Measurements from ENCODE around the gene MYO1D.
"Not testable (repeated sequence)": the region's sequence is repeated elsewhere in the genome, so short reads cannot be mapped to it uniquely, and the experiment has no call there.

Gene MYO1D

GRCh38 chr17:32854832-32855389 is 22.0 kb downstream of the MYO1D start:
- DNase-seq (ENCODE audit: low spot score), result no peak

- DNase-seq (ENCODE audit: low spot score), result no peak
Measured at GRCh38 chr17:32854207-32854606, 22.7 kb downstream of the MYO1D start.

DNA sequence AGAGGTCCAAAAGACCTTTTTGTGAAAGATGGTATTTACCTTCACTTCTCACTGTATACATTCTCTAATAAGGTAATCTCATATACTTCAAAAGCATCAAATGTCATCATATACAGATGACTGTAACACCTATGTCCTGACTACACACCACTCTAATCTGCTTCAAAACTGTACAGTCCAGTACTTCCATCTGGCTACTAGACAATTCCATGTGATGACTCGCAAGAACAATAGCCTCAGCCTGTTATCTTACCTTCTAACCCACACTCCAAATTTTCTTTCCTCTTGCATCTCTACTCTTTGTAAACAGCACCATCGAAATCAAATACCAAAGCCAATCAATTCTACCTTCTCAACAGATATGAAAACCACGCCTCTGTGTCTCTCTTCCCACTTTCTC is 24.1 kb downstream of the MYO1D start:
- no peak for DNase-seq (ENCODE audit: low spot score)

- no peak for DNase-seq (ENCODE audit: low spot score)
Measured at GRCh38 chr17:32849879-32850278, 27.0 kb downstream of the MYO1D start.

GRCh38 chr17:32847977-32848376 is 28.9 kb downstream of the MYO1D start:
- no peak for DNase-seq (ENCODE audit: low spot score)

DNA sequence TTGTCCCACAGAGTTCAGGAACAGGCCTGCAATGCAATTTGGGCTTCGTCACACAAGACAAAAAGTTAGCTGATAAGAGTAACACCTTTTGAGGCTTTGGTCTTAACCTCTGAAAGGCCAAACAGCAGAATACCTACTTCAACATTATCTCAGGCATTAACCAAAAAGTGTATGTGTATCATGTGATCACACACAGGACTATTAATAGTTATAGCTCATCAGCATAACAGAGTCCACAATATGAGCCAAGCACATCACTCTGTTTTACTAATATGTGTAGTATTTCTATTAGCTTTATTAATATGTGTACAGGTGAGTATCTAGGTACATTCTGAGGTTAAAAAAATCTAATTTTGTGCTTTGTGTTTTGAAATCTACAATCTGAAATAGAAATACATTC is 30.8 kb downstream of the MYO1D start:
- no peak for DNase-seq (ENCODE audit: low spot score)

DNA sequence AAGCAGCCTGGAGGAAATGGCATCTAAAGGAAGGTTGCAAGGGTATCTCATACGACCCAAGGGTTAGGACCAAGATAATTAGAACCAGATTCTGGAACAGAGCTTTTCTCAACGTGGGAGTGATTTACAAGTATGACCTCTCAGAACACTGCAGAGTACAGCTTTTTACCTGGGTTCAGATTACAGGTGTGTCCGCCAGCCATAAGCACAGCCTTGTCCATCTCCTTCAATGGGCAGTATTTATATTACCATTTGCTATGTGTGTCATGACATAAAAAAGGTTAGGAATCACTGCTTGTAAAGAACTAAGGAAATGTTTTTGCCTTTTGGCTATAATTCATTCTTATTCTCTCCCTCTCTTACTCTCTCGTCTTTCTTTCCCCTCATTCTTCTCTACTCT is 36.7 kb downstream of the MYO1D start:
- no peak for DNase-seq (ENCODE audit: low spot score)

- DNase-seq (ENCODE audit: low spot score), result no peak
Measured at GRCh38 chr17:32836527-32836926, 40.4 kb downstream of the MYO1D start.

GRCh38 chr17:32835291-32835761 is 41.6 kb downstream of the MYO1D start:
- no peak for DNase-seq (ENCODE audit: low spot score)

DNA sequence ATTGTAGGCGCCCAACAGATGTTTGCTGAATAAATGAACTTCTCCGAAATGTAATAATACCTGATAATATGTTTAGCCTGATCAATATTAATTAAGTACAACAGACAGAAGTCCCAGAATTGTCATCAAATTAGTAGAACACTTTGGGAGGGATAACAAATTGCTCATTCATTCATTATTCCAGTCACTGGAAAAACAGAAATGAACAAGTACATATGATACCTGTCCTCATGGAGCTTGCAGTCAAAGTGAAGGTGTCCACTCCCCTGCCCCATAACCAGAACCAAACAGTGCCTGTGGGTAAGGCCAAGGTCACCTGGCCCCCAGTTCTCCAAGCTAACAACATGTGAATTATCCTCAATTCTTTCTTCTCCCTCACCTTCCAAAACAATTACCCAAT is 42.8 kb downstream of the MYO1D start:
- no peak for DNase-seq (ENCODE audit: low spot score)

DNA sequence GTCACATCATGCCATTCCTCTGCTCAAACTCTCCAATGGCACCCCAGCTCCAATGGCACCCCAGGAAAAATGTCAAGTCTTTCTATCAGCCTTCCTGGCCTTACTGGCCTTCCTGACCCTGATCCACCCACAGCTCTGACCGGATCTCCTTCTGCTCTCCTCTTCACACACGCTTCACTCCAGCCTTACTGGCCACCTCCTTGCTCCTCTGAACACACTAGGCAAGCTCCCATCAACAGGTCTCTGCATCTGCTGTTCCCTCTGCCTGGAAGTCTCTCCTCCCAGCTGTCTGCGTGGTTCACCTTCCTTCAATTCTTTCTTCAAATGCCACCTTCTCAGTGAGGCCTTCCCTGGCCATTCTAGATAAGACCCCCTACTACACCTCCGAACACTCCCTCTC is 43.4 kb downstream of the MYO1D start:
- no peak for DNase-seq (ENCODE audit: low spot score)

DNA sequence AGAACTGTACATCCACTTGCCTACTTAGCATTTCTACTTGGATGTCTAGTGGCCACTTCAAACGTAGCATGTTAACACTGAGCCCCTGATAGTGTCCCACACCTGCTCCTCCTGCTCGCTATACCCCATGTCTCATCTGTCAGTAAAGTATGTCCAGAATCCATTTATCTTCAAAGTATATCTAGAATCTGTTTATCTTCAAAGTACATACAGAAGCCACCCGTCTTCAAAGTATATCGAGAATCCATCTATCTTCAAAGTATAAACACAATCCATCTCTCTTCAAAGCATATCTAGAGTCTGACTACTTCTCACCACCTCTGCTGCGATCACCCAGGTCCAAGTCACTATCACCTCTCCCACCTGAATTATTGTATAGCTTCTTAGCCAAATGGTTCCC is 43.8 kb downstream of the MYO1D start:
- no peak for DNase-seq (ENCODE audit: low spot score)

GRCh38 chr17:32831627-32832243 is 45.2 kb downstream of the MYO1D start:
- DNase-seq (ENCODE audit: low spot score), result no peak

DNA sequence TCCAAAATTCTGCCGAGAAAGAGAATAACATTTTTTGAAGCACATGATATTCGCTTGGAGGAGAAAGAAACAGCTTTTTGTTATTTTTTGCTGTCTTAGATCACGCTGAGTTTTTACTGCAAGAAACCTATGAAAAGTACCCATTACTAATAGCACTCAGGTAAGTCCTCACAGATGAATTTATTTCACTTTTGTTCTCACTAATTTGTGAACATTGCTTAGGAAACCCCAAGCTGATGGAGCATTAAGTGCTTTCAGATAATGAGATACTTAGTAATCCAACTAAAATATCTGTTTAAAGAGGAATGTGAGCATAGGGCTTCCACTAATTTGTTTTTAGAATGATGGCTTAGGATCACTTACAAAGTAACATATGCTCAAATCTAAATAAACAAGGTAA is 45.7 kb downstream of the MYO1D start:
- no peak for DNase-seq (ENCODE audit: low spot score)

DNA sequence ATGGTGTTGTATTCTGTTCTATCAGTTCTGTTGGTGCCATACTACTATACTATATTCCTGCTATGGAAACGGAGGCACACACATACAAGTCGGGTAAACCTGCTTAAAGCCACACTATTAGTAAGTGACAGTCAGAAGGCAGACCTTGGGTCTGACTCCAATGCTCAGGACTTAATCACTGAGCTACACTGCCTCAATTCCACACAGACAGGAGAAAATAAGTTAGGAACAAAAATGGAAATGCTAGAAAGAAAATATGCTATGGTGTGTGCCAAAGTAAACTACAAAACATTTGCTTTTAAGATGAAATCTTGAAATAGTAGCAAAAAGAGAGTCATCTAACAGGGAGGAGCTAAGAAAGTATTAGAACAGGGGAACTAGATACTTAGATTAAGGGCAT is 48.1 kb downstream of the MYO1D start:
- no peak for DNase-seq (ENCODE audit: low spot score)

- DNase-seq (ENCODE audit: low spot score), result no peak
Measured at GRCh38 chr17:32827227-32827626, 49.7 kb downstream of the MYO1D start.

DNA sequence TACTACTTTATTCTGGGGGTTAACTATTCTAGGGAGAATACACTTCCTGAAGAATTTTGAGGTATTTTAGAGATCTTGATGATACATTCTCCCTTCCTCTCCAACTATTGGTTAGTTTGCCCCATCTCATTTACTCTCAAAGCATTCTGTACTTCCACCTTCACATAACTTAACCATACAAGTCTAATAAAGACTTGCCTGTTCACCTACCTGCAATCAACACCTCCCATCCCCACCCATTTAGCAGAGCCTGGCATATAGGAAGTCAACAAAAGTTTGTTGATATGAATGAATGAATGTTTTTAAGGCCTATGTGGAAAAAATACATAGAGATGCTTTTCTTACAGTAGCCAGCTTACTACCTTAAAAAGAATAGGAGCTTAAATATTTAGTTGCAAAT is 50.8 kb downstream of the MYO1D start:
- DNase-seq (ENCODE audit: low spot score), result no peak

DNA sequence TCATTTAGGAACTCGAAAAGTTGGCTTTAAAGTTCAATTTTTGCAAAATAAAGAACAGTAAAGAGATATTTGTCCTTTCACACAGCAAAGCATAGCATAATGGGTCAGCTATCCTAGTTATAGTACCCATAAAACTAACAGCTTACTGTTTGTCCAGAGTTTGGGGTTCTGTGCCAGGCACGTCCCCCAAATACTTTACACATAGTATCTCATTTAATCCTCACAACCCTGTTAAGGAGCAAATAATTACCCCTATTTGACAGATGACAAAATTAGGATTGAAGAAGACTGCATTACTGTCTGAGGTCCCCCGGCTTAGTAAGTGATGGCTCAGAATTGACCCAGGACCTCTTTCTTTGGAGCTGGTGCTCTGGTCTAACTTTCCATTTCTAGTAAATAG is 52.6 kb downstream of the MYO1D start:
- DNase-seq (ENCODE audit: low spot score), result no peak

- DNase-seq (ENCODE audit: low spot score), result no peak
Measured at GRCh38 chr17:32822996-32823395, 53.9 kb downstream of the MYO1D start.

DNA sequence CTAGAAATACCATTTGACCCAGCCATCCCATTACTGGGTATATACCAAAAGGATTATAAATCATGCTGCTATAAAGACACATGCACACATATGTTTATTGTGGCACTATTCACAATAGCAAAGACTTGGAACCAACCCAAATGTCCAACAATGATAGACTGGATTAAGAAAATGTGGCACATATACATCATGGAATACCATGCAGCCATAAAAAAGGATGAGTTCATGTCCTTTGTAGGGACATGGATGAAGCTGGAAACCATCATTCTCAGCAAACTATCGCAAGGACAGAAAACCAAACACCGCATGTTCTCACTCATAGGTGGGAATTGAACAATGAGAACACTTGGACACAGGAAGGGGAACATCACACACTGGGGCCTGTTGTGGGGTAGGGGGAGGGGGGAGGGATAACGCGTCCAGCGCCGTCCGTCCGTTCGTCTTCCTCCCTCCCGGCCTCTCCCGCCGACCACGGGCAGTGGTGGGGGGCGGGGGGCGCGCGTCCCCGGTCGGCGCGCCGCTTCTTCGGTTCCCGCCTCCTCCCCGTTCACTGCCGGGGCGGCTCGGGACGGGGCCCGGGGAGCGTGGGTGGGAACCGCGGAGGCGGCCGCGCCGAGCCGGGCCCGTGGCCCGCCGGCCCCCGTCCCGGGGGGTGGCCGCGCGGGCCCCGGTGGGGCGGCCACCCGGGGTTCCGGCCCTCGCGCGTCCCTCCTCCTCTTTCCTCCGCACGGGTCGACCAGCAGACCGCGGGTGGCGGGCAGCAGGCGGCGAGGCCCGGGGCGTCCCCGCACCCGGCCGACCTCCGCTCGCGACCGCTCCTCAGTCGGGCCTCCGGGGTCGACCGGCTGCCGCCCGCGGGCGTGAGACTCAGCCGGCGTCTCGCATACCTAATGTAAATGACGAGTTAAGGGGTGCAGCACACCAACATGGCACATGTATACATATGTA is 54.7 kb downstream of the MYO1D start:
- not testable (repeated sequence) for DNase-seq (ENCODE audit: low spot score)

DNA sequence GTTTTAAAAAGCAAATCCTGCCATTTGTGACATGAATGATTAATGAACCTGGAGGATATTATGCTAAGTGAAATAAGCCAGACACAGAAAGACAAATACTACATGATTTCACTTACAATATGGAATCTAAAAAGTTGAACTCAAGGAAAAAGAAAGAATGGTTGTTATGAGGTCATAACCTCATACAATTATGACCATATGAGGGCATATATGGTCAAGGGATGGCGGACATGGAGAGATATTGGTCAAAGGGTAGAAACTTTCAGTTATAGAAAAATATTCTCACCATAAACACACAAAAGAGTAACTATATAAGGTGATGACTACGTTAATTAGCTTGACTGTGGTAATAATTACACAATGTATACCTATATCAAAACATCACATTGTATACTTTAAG is 56.5 kb downstream of the MYO1D start:
- no peak for DNase-seq (ENCODE audit: low spot score)

- DNase-seq (ENCODE audit: low spot score), result no peak
Measured at GRCh38 chr17:32819787-32820186, 57.1 kb downstream of the MYO1D start.

DNA sequence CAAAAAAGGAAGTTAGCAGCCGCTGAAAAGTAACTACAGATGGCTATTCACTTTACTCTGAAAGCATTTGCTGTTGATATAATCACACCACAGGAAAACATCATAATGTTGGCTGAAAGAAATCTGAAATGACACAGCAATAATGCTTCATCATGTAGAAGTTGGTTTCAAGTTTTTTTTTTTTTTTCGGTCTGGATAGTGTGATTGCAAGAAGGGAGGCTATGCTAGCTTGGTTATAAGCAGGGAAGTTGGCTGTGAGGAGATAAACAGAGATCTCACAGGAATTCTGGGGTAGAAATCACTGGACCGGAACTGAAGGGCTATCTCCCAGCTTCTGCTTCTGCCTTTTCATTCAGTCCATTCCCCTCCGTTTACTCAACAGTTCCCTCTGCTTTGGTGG is 57.9 kb downstream of the MYO1D start:
- no peak for DNase-seq (ENCODE audit: low spot score)
